Stimulated activated CD4-positive, alpha-beta T cell treated with anti-CD3 and anti-CD28 coated beads, TNF-alpha, amount 100 ng/mL, for 1 hour (primary cell): ENCODE data around the gene LONRF3.
A peak's percentile ranks its signal among the peaks of the same experiment; 100 is the strongest.
"Not testable (repeated sequence)": the region's sequence is repeated elsewhere in the genome, so short reads cannot be mapped to it uniquely, and the experiment has no call there.

ENCODE experiments used
- DNase-seq, 3 donors: peaks; one replicate each; pipeline ENCODE4 v3.0.0-alpha.2; 2020; ENCODE audit warnings: low read depth in 3 of 3, low spot score in 1 of 3

The LONRF3 gene

DNA sequence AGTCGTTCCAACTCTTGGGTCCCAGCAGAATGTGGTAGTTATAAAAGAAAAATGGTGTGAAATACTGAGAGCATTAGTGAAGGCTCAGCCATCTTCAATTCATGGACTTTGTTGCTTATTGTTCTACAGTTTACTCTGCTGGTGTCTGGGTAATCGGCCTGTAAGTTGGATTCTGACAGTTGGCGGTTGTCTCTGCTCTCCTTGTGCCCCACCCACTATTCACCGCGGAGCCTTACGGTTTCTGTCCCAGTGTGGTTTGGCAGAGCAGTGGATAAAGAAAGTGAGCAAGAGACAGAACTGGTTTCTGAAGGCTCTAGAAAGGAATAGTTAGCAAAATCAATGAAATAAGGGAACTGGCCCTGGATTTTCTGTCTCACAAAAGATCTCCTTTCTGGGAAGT lies 9.1 kb downstream of the LONRF3 start:
- no peak for DNase-seq

- DNase-seq, result no peak
Observed at GRCh38 chrX:118988911-118989310, 14.5 kb downstream of the LONRF3 start.

DNA sequence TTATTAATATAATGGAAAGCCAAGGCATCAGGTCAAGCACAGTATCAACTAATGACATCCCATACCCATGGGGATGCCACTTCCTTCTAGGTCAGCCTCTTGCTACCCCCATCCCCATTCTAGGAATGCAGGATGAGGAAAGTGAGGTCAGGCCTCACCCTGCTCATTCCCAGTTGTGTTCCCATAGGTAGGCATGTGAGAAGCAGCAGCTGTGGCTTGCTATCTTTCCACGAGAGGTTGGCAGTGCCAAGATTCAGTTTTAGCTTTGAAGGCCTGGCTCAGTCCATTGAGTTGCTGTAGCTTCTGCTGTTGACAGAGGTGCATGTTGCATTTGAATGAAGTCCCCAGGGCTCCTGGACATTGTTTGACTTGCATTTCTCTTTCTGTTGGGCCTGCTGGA lies 15.5 kb downstream of the LONRF3 start:
- no peak for DNase-seq

GRCh38 chrX:118990512-118991227 lies 16.3 kb downstream of the LONRF3 start:
- DNase-seq, result no peak

GRCh38 chrX:118992441-118993121 lies 18.2 kb downstream of the LONRF3 start:
- not testable (repeated sequence) for DNase-seq

- no peak for DNase-seq
Observed at GRCh38 chrX:119003462-119003861, 29.0 kb downstream of the LONRF3 start.

DNA sequence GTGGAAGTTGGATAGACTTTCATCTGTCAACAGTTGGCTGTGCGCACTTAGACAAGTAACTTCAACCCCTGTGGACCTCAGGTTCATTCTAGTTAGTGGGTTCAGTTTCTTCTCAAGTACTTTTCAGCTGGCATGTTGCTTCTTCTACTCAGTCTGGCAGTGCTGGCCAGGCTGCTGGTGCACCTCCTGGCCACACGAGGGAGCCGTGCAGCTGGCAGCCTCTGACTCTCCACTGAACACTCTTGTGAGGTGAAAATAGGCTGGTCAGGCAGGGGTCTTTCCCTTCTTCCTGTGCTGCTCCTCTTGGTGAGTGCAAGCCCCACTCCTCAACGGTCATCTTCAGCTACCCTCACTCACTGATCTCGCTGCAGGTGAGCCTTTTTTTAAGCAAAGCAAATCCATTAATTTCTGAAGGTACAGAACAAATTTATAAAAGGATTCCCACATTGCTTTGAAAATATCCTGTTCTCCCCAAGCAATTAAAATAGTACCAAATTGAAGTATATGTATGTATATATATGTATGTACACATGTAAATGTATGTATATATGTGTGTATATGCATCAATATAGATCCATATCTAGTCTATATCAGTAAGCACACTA lies 30.6 kb downstream of the LONRF3 start:
- peak in 2 of 3 donors; percentile 23 to 27 for DNase-seq

DNA sequence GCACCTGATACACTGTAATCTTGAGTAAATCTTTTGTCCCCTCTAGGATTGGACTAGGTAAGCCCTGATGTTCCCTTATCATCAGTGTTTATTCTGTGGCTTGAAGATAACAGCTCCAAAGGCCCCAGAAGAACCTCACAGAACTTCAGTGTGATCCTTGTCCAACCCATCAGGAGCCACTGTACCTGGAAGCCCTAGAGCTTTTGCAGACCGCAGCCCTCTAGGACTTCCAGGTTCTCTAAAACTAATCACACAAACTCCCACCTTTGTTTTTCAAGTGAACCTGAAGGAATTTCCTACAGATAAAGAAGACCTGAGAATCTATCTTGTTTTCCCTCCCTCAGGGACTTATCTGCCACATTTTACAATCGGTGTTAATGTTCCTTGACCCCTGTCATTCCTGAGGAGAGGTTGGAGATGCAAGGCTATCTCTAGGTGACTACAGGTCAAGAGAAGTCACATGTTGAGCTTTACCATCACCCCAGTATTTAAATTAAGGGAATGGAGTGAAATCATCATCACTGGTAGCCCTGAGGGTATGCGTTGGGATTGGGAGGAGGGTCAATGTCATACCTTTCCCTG lies 32.9 kb downstream of the LONRF3 start:
- DNase-seq, result no peak

DNA sequence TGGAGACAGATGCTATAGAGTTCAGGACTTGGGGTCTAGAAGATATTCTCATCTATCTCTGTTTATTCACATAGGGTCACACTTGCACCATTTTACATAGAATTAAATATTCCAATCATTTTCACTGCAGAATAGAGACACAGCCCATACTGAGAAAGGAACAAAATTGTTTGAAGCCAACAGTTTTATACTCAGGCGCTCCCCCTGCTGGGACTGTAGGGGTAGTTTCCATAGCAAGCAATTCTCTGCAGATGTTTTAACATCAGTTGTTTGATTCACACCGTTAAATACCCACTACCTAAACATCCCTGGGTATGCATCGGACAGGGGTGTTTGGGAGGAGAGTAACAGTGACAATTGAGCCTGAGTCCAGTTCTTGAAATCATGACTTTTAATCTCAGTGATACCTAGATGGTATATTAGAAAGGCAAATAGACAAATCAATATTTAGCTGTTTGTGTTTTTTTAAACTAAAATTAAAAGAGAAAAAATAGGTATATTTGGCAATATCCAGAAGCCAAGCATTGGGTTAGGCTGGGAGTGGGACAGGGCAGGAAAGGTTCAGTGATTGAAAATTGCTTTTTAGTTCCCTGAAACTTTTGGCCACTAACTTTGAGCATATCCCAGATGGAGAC lies 33.8 kb downstream of the LONRF3 start:
- peak in 1 of 3 donors; percentile 16 for DNase-seq

GRCh38 chrX:119009071-119009470 lies 34.7 kb downstream of the LONRF3 start:
- DNase-seq, result no peak

GRCh38 chrX:119010491-119010890 lies 36.1 kb downstream of the LONRF3 start:
- DNase-seq, result no peak

DNA sequence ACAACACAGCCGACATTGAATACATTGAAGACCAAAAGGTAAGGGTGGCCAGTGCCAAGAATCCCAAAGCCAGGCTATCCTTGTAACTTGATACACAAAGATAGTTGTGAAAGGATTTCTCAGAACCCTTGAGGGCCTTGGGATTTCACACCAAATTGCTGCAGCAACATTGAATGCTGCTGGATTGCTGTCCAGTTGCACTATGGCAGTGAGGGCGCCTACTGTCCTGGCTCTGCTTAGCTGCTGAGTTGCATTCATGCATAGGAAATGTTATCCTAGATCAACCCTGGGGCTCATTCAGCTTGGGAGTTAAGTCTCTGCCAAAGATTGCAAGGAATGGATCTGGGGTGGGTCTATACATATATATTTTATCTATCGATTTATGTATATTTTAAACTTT lies 38.7 kb downstream of the LONRF3 start:
- DNase-seq, result no peak

DNA sequence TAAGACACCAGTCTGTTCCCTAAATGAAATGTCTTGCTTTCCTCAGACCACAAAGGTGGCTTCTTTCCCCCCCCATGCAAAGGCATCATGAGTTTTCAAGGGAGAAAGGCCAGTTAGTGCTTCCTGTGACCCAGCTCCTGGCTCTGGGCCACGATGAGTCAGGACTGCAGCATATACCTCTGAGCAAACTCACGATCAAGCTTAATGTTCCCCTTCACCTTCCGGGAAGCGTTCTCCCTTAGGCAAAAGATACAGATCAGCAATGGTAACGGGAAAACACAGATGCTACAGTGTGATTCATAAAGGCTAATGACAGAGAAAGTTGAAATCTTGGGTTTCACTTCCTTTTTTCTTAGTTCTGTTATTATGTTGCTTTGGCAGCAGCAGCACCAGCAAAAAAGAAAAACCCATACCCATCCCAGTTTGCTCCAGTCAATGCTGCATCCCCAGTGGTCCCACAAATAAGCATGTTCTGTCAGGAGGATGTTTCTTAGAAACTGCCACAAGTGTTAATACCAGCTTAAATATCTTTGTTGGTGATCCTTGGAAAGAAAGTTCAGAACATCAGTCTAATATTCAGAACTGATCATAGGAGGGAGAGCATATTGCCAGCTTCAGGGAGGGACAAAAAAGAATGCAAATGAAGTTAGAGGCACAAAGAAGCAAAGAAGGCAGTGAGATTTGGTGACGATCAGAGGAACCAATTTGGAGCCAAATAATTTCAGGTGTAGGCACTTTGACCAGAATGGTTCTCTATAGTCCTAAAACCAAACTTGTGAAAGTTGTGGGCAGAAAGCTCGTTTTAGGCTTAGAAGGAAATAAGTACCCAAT lies 41.2 kb downstream of the LONRF3 start:
- DNase-seq, result peak in 1 of 3 donors; percentile 2

GRCh38 chrX:119017077-119017476 lies 42.7 kb downstream of the LONRF3 start:
- DNase-seq, result no peak

DNA sequence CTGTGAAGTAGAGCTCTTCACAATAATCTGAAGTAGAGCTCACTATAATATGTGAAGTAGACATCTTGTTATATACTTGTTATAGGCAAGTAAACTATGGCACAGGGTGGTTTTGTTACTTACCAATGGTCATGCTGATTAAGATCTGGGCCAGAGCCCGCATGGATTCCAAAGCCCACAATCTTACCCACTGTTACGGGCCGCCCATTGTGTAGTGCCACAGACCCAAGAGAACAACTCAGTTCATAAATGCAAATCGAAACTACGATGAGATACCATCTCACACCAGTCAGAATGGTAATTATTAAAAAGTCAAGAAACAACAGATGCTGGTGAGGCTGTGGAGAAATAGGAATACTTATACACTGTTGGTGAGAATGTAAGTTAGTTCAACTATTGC lies 51.5 kb downstream of the LONRF3 start:
- DNase-seq, result no peak

GRCh38 chrX:119026344-119026743 lies 51.9 kb downstream of the LONRF3 start:
- DNase-seq, result not testable (repeated sequence)

DNA sequence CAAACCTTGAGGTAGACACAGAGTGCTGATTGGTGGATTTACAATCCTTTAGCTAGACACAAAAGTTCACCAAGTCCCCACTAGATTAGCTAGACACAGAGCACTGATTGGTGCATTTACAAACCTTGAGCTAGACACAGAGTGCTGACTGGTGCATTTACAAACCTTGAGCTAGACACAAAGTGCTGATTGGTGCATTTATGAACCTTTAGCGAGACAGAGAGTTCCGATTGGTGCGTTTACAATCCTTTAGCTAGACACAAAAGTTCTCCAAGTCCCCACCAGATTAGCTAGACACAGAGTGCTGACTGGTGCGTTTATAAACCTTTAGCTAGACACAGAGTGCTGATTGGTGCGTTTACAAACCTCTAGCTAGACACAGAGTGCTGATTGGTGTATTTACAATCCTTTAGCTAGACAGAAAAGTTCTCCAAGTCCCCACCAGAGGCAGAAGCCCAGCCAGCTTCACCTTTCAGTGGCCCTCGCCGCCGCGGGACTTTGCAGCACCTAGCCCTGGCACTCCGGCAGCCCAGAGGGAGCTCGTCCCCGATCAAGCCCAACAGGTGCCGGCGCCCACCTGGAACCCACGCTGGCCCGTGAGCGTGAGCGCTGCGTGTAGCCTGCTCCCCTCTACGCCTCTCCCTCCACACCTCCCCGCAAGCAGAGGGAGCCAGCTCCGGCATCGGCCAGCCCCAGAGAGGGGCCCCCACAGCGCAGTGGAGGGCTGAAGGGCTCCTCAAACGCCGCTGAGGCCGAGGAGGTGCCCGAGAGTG lies 53.7 kb downstream of the LONRF3 start:
- not testable (repeated sequence) for DNase-seq

GRCh38 chrX:119028733-119029330 lies 54.4 kb downstream of the LONRF3 start:
- DNase-seq, result no peak

- not testable (repeated sequence) for DNase-seq
Observed at GRCh38 chrX:119029656-119030055, 55.2 kb downstream of the LONRF3 start.
